A549 treated with AZD9567 at 1 μM for 4 hours (cell line): ENCODE measurements around the gene ELOA2. TPM values are rescaled to one million over a fixed set of nuclear protein-coding genes. Genes with fewer than 3 reads are reported as not detected.

Experiments used
- total RNA-seq: library from RNA; stranded (reverse); fragments of 200-300 nt; extraction: Qiagen RNA extraction; gene quantifications from 5 replicates; pipeline ENCODE4 v1.2.3, GENCODE V29; 2022; ENCODE audit not compliant: insufficient read depth

The ELOA2 gene
- total RNA-seq, result not detected in 5 replicates

GRCh38 chr18:47035156-47035671 is at the start of gene ELOA2:
TSS of gene ELOA2 (minus strand) at chr18:47035621. CDS start at chr18:47035264, 357 bp downstream.

Other genes with a start within 250 kb of the ELOA2 start
- gene PIAS2, start 118.1 kb downstream of the ELOA2 start, total RNA-seq, result 8.3 to 9.0 TPM (median 8.6 TPM) in 5 replicates
- 1.3 to 2.2 TPM (median 1.8 TPM) in 5 replicates for gene KATNAL2, start 118.0 kb downstream of the ELOA2 start, total RNA-seq
- gene HDHD2, start 114.9 kb upstream of the ELOA2 start, total RNA-seq, result 7.4 to 14.5 TPM (median 10.3 TPM) in 5 replicates
- gene IER3IP1, start 140.7 kb upstream of the ELOA2 start, total RNA-seq, result 17.3 to 19.0 TPM (median 18.1 TPM) in 5 replicates
- gene SKOR2, start 216.0 kb upstream of the ELOA2 start, total RNA-seq, result not detected in 5 replicates